Hematopoietic multipotent progenitor cell treated with erythropoietin and hydrocortisone succinate and interleukin-3 and kit ligand, for 4 days (in vitro differentiated cells): ENCODE results near the gene OPN1SW.

ENCODE experiments used
- DNase-seq: peaks from one replicate; pipeline ENCODE4 v3.0.0-alpha.2; 2015

OPN1SW gene

GRCh38 chr7:128757203-128757602 lies 18.4 kb downstream of the OPN1SW start:
- no peak for DNase-seq

- DNase-seq = no peak
These were observed 19.6 kb downstream of the OPN1SW start for GRCh38 chr7:128755819-128756476.

GRCh38 chr7:128755075-128755818 lies 20.3 kb downstream of the OPN1SW start:
- DNase-seq = no peak

GRCh38 chr7:128752251-128752650 lies 23.3 kb downstream of the OPN1SW start:
- no peak for DNase-seq

GRCh38 chr7:128747327-128748079 lies 28.1 kb downstream of the OPN1SW start:
- DNase-seq = no peak

GRCh38 chr7:128745706-128746105 lies 29.9 kb downstream of the OPN1SW start:
- no peak for DNase-seq

- no peak for DNase-seq
These were observed 31.2 kb downstream of the OPN1SW start for GRCh38 chr7:128744366-128744905.

GRCh38 chr7:128743112-128743772 lies 32.4 kb downstream of the OPN1SW start:
- no peak for DNase-seq

GRCh38 chr7:128742206-128742605 lies 33.4 kb downstream of the OPN1SW start:
- no peak for DNase-seq

GRCh38 chr7:128741491-128741890 lies 34.1 kb downstream of the OPN1SW start:
- no peak for DNase-seq

GRCh38 chr7:128740996-128741395 lies 34.6 kb downstream of the OPN1SW start:
- no peak for DNase-seq

- no peak for DNase-seq
These were observed 35.5 kb downstream of the OPN1SW start for GRCh38 chr7:128739990-128740682.

GRCh38 chr7:128739048-128739962 lies 36.3 kb downstream of the OPN1SW start, which contains the start of gene CALU:
TSS of gene CALU (plus strand) at chr7:128739359. CDS start at chr7:128748584, 9,225 bp downstream.
- DNase-seq = peak; percentile 98

GRCh38 chr7:128738570-128739047 lies 37.0 kb downstream of the OPN1SW start:
- DNase-seq = no peak

- no peak for DNase-seq
These were observed 37.7 kb downstream of the OPN1SW start for GRCh38 chr7:128737867-128738385.

GRCh38 chr7:128737441-128737840 lies 38.2 kb downstream of the OPN1SW start:
- DNase-seq = no peak

GRCh38 chr7:128735436-128735835 lies 40.2 kb downstream of the OPN1SW start:
- DNase-seq = peak; percentile 51

GRCh38 chr7:128734890-128735289 lies 40.7 kb downstream of the OPN1SW start:
- peak; percentile 35 for DNase-seq

GRCh38 chr7:128733278-128733645 lies 42.3 kb downstream of the OPN1SW start:
- DNase-seq = no peak

GRCh38 chr7:128732521-128733277 lies 42.9 kb downstream of the OPN1SW start:
- DNase-seq = peak; percentile 32
